K562 (cell line): Measurements from ENCODE around the gene F13A1. TPM values are rescaled to one million over a fixed set of nuclear protein-coding genes. Genes with fewer than 3 reads are reported as not detected.

Source experiments
- ATAC-seq: fragments of 200-7000 bp; cut with Tn5 transposase; 3 replicates; pipeline ENCODE4 v1.9.1; 2020; ENCODE audit warnings: moderate library complexity
- BruUV-seq: library from RNA; stranded (reverse); fragments of 400-500 nt; replicated peaks from 2 replicates; lab custom pipeline; 2021; lab: Mats Ljungman, UMichigan
- CTCF ChIA-PET: fragments of 300-600 bp; formaldehyde crosslinking; extraction: SDS; loops from one replicate; lab custom pipeline; 2021; ENCODE audit warnings: low intra/inter-chr PET ratio; lab: Yijun Ruan, JAX
- POLR2A ChIA-PET: fragments of 300-600, 350-650 bp; sonication (Branson Sonifier 250); formaldehyde crosslinking; extraction: SDS; loops from one replicate; lab custom pipeline; 2021; ENCODE audit warnings: antibody characterized with exemption, inconsistent platforms; lab: Yijun Ruan, JAX
- DNase-seq, 4 experiments: peaks; one replicate each; pipeline versions ENCODE4 v3.0.0 to v3.0.0-alpha.2; 2011 to 2018; ENCODE audit warnings: low spot score in 3 of 4, mixed read lengths in 3 of 4; ENCODE audit errors: extremely low read depth in 1 of 4
- FAIRE-seq: peaks from 2 replicates; lab custom pipeline; 2011; peaks lifted over from hg19 to GRCh38; lab: Jason Lieb, UNC
- H2AFZ ChIP-seq: 2 replicates; pipeline ENCODE4 v1.6.0; 2011; ENCODE audit warnings: low read depth, low read length, control low read depth, inconsistent platforms
- H3K27ac ChIP-seq: fragments of 200-600 bp; 3 replicates; pipeline ENCODE4 v1.8.0; 2011; ENCODE audit warnings: low read depth, mild to moderate bottlenecking, control low read depth, inconsistent platforms, low read length, moderate library complexity, mixed read lengths; ENCODE audit errors: extremely low read depth
- H3K27me3 ChIP-seq, 2 experiments: fragments of 300-600 bp in 1 of 2; 2 replicates in 1 of 2; 3 replicates in 1 of 2; pipeline versions ENCODE4 v1.6.0 to v1.8.0; 2011; ENCODE audit warnings: inconsistent platforms in 2 of 2, low read length in 2 of 2, mild to moderate bottlenecking in 1 of 2, mixed read lengths in 1 of 2, moderate library complexity in 1 of 2; ENCODE audit not compliant: control insufficient read depth in 2 of 2, insufficient read depth in 2 of 2
- H3K36me3 ChIP-seq: fragments of 300-600 bp; 3 replicates; pipeline ENCODE4 v1.8.0; 2011; ENCODE audit warnings: mild to moderate bottlenecking, low read length, inconsistent platforms; ENCODE audit not compliant: control insufficient read depth, insufficient read depth
- H3K4me1 ChIP-seq, 2 experiments: fragments of 200-600 bp in 1 of 2; replicated peaks in 1 of 2; 2 replicates in 1 of 2; 3 replicates in 1 of 2; pipeline versions ENCODE4 v1.5.1 to v1.8.0; 2011; ENCODE audit warnings: inconsistent platforms in 2 of 2, low read length in 2 of 2, mild to moderate bottlenecking in 1 of 2, mixed read lengths in 1 of 2, moderate library complexity in 1 of 2; ENCODE audit not compliant: control insufficient read depth in 2 of 2, insufficient read depth in 2 of 2
- H3K4me2 ChIP-seq: 2 replicates; pipeline ENCODE4 v1.6.1; 2011; ENCODE audit warnings: low read length, control low read depth, inconsistent platforms, mixed read lengths; ENCODE audit not compliant: insufficient read depth
- H3K4me3 ChIP-seq: fragments of 200-600 bp; sonication (generic), shearing (Covaris generic); 2 replicates; pipeline ENCODE4 v1.5.1; 2016; ENCODE audit warnings: control low read depth, inconsistent platforms
- H3K79me2 ChIP-seq: fragments of 200-600 bp; 3 replicates; pipeline ENCODE4 v1.8.0; 2011; ENCODE audit warnings: low read length, inconsistent platforms; ENCODE audit not compliant: control insufficient read depth, insufficient read depth
- H3K9ac ChIP-seq, 2 experiments: 2 replicates each; pipeline versions ENCODE4 v1.6.0 to v1.6.1; 2011; ENCODE audit warnings: low read depth in 2 of 2, low read length in 2 of 2, control low read depth in 1 of 2, inconsistent platforms in 1 of 2, mild to moderate bottlenecking in 1 of 2, mixed read lengths in 1 of 2; ENCODE audit not compliant: insufficient read depth in 1 of 2
- H3K9me1 ChIP-seq: one replicate; pipeline ENCODE4 v1.6.0; 2011; ENCODE audit warnings: inconsistent platforms, mild to moderate bottlenecking, low read length, moderate library complexity; ENCODE audit not compliant: control insufficient read depth, insufficient read depth
- H3K9me3 ChIP-seq: replicated peaks from 2 replicates; pipeline ENCODE4 v1.5.1; 2011; ENCODE audit warnings: low read depth, low read length, inconsistent platforms; ENCODE audit not compliant: control insufficient read depth, insufficient read depth
- H4K20me1 ChIP-seq: replicated peaks from 2 replicates; pipeline ENCODE4 v1.6.1; 2011; ENCODE audit warnings: low read length, inconsistent platforms, mixed read lengths; ENCODE audit not compliant: control insufficient read depth, insufficient read depth
- C11orf30 ChIP-seq: fragments of 450-650 bp; IDR thresholded peaks from 2 replicates; pipeline ENCODE4 v1.6.1; 2016; ENCODE audit warnings: low read depth, mild to moderate bottlenecking
- FOS ChIP-seq: IDR thresholded peaks from 3 replicates; pipeline ENCODE4 v1.6.1; 2011; ENCODE audit not compliant: insufficient read length; ENCODE audit errors: extremely low read depth
- MAFF ChIP-seq: IDR thresholded peaks from 2 replicates; pipeline ENCODE4 v1.6.1; 2012; ENCODE audit warnings: low read length, improper control_type of control experiment
- TCF7L2 ChIP-seq: fragments of 150-350 bp; IDR thresholded peaks from 2 replicates; pipeline ENCODE4 v1.6.1; 2016; ENCODE audit warnings: low read depth, mild to moderate bottlenecking, low read length, moderate library complexity
- ZNF316 ChIP-seq: fragments of 450-650 bp; IDR thresholded peaks from 2 replicates; pipeline ENCODE4 v1.6.1; 2016
- ZNF76 ChIP-seq: fragments of 250-450 bp; sonication (Bioruptor Pico); IDR thresholded peaks from 2 replicates; pipeline ENCODE4 v1.4.0; 2020; ENCODE audit warnings: mild to moderate bottlenecking, moderate library complexity, borderline replicate concordance
- WGBS: fragments of 100-300 bp; shearing (Covaris generic); methylation state at CpG from one replicate; pipeline ENCODE4 v1.1.6; 2016; ENCODE audit warnings: low coverage, mixed read lengths; ENCODE audit not compliant: insufficient coverage; ENCODE audit errors: missing lambda C conversion rate; 5-methylcytosine and 5-hydroxymethylcytosine counted together
- in situ Hi-C: fragments of 300-500 bp; cut with MboI; formaldehyde crosslinking; loops from 4 replicates; pipeline ENCODE4 v1.15.0; 2018; ENCODE audit warnings: inconsistent platforms, mixed read lengths
- intact Hi-C: fragments of 100-400 bp; cut with micrococcal nuclease; formaldehyde crosslinking; loops from 2 replicates; pipeline ENCODE4 v1.14.2; 2022
- polyA plus RNA-seq, 8 experiments: library from polyadenylated mRNA; depleted of rRNA in 4 of 8; stranded (reverse) in 5 of 8; unstranded in 3 of 8; fragments of >200 nt; fragmentation: Nextera tagmentation in 2 of 8; fragmentation: Illumina TruSeq in 1 of 8; extraction: Ambion mirVana in 2 of 8; extraction: Trizol in 1 of 8; gene quantifications; 2 replicates each; pipeline versions ENCODE4 v1.2.1 to v1.2.3, GENCODE V29; 2011 to 2014; ENCODE audit warnings: inconsistent platforms in 1 of 8, missing spikeins in 1 of 8
- total RNA-seq, 7 experiments: library from RNA; depleted of rRNA in 6 of 7; stranded (reverse); fragments of >200 nt in 6 of 7; fragmentation: Illumina TruSeq in 2 of 7; extraction: Trizol in 2 of 7; gene quantifications; 2 replicates each; pipeline versions ENCODE4 v1.2.1 to v1.2.3, GENCODE V29; 2011 to 2021; ENCODE audit warnings: low replicate concordance in 1 of 7

F13A1 gene
- total and polyA plus RNA-seq, 9 of the 15 experiments (the other 6 are each of a cell fraction or from before 2014, with no cell fraction given), result 0.33 TPM; not detected in 8

GRCh38 chr6:6217855-6218758, 102.4 kb downstream of the F13A1 start:
- H3K9me1 ChIP-seq, result no peaks in the 10 kb centered on the region
- ATAC-seq (no peak), DNase-seq (no peak), FAIRE-seq (no peak)
- no peaks in the 10 kb centered on the region; the same call in 1 of the 2 replicates for H4K20me1 ChIP-seq
- ChIA-PET CTCF (no interaction called here), POLR2A (interaction anchor here (0.6 kb wide), 1 partner anchor 239 kb away, joined by 3 read pairs; no protein-coding TSS in a partner anchor)
- no peaks in the 10 kb centered on the region for H3K36me3 ChIP-seq
- TF ChIP-seq FOS (no peak), ZNF76 (CRISPR knock-in tag) (no peak)
- in situ Hi-C loops (no loop called here), intact Hi-C loops (no loop called here)
- H3K4me3 ChIP-seq, result no peak overlapping the region
- no peaks in the 10 kb centered on the region; a peak in 1 of 5 replicates for H3K4me1 ChIP-seq
- no peak overlapping the region for H3K27ac ChIP-seq
- no peaks in the 10 kb centered on the region for H3K79me2 ChIP-seq
- no peaks in the 10 kb centered on the region; a peak in 1 of 5 replicates for H3K27me3 ChIP-seq
- H3K4me2 ChIP-seq, result peak overlapping the region; percentile 42; the same call in 1 of the 2 replicates
- H2AFZ ChIP-seq, result peak overlapping the region; percentile 44; the same call in 1 of the 2 replicates
- WGBS, result 2% methylated on average over 11 of the region's 11 CpGs
- no peaks in the 10 kb centered on the region for H3K9me3 ChIP-seq
- no peak overlapping the region for H3K9ac ChIP-seq
- no TSS peak for BruUV-seq

- CTCF ChIA-PET, result no interaction called here
- FAIRE-seq (no peak), ATAC-seq (no peak), DNase-seq (no peak)
- Histone ChIP-seq H3K4me2 (no peak overlapping the region), H3K9me1 (no peaks in the 10 kb centered on the region), H3K36me3 (no peaks in the 10 kb centered on the region), H3K4me3 (no peak overlapping the region), H3K9ac (no peak overlapping the region), H3K79me2 (no peaks in the 10 kb centered on the region), H3K4me1 (no peaks in the 10 kb centered on the region), H3K27ac (no peak overlapping the region), H4K20me1 (no peaks in the 10 kb centered on the region), H2AFZ (no peak overlapping the region), H3K27me3 (no peaks in the 10 kb centered on the region), H3K9me3 (no peaks in the 10 kb centered on the region)
- in situ Hi-C loops (no loop called here), intact Hi-C loops (no loop called here)
- 0% methylated on average over 2 of the region's 2 CpGs for WGBS
- BruUV-seq, result no TSS peak
- TF ChIP-seq C11orf30, result peak; percentile 12; the same call in 1 of the 2 replicates
- no peak for TF ChIP-seq TCF7L2
- peak; percentile 54; the same call in 1 of the 2 replicates for TF ChIP-seq ZNF316
- 0 out of 2 replicates have a peak, but pooled peaks have one; percentile 10 for TF ChIP-seq MAFF
- POLR2A ChIA-PET, result interaction anchor here (0.7 kb wide), 1 partner anchor 148 kb away, joined by 3 read pairs; no protein-coding TSS in a partner anchor
Observed at GRCh38 chr6:6210994-6211393, 109.5 kb downstream of the F13A1 start.
